Prostate gland (tissue), 2 donors: Measurements from ENCODE around the gene CMKLR1. TPM values are rescaled to one million over a fixed set of nuclear protein-coding genes. Genes with fewer than 3 reads are reported as not detected.

ENCODE experiments used
- DNase-seq: peaks from one replicate; pipeline ENCODE4 v3.0.0-alpha.2; 2019; ENCODE audit warnings: low spot score
- H3K27ac ChIP-seq, 2 donors: fragments of 200-600 bp; sonication (generic); 2 replicates each; pipeline ENCODE4 v1.5.1; 2017 to 2019
- H3K27me3 ChIP-seq: fragments of 200-600 bp; sonication (generic); replicated peaks from 2 replicates; pipeline ENCODE4 v1.5.1; 2019; ENCODE audit not compliant: insufficient read depth
- H3K36me3 ChIP-seq, 2 donors: fragments of 200-600 bp; sonication (generic); 1 replicate in 1 of 2; 2 replicates in 1 of 2; pipeline versions ENCODE4 v1.5.1 to v1.8.1; 2017 to 2019
- H3K4me1 ChIP-seq: fragments of 200-600 bp; sonication (generic); replicated peaks from 2 replicates; pipeline ENCODE4 v1.5.1; 2019
- H3K4me3 ChIP-seq, 2 donors: fragments of 200-600 bp; sonication (generic); 2 replicates each; pipeline ENCODE4 v1.5.1; 2017 to 2019
- H3K9me3 ChIP-seq: fragments of 200-600 bp; sonication (generic); 2 replicates; pipeline ENCODE4 v1.5.1; 2017
- POLR2A ChIP-seq: fragments of 450-650 bp; IDR thresholded peaks from one replicate; pipeline ENCODE4 v1.6.1; 2016; ENCODE audit warnings: antibody characterized with exemption, mild to moderate bottlenecking
- POLR2AphosphoS5 ChIP-seq: sonication (generic); formaldehyde crosslinking; IDR thresholded peaks from one replicate; pipeline ENCODE4 v1.6.1; 2017; ENCODE audit warnings: antibody characterized with exemption
- WGBS: methylation state at CpG from one replicate; pipeline ENCODE4 v1.1.5; 2018; 5-methylcytosine and 5-hydroxymethylcytosine counted together
- intact Hi-C: fragments of 100-400 bp; cut with DNase I; formaldehyde crosslinking; loops from one replicate; pipeline ENCODE4 v1.14.2; 2022
- total RNA-seq, 2 donors: library from RNA; depleted of rRNA; stranded (reverse); fragments of >200 nt; gene quantifications; one replicate each; pipeline ENCODE4 v1.1.0, GENCODE V29; 2016
- TF ChIP-seq, protein P1 (sequence below), 4 experiments: fragments of 200-600 bp in 2 of 4; fragments of 450-650 bp in 2 of 4; sonication (generic) in 2 of 4; IDR thresholded peaks; 1 replicate in 3 of 4; 2 replicates in 1 of 4; pipeline ENCODE4 v1.5.1; 2016 to 2019; ENCODE audit warnings: antibody characterized with exemption in 4 of 4, mild to moderate bottlenecking in 2 of 4, moderate library complexity in 2 of 4

The CMKLR1 gene
- total RNA-seq, 2 donors from 2014 or later = 3.3 to 9.1 TPM

DNA sequence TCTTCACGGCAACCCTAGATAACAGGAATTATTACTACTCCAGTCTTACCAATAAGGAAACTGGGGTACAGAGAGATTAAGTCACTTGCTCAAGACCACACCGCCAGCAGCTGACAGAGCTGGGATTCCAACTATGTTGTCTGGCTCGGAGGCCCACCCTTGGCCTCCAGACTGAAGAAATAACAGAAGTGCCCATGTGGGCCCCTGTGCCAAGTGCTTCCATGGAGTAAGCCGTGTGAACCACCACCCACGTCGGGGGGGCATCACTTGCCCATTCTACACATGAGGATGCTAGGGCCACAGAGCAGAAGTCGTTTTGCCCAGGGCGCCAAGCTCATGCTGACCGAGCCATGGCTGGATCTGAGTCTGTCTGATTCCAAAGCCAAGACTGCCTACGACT is 926 bp upstream of the CMKLR1 start:
- DNase-seq = no peak
- Histone ChIP-seq H3K27ac (no peak overlapping the region), H3K4me1 (no peaks in the 10 kb centered on the region), H3K4me3 (no peak overlapping the region), H3K36me3 (no peaks in the 10 kb centered on the region), H3K27me3 (no peaks in the 10 kb centered on the region), H3K9me3 (no peaks in the 10 kb centered on the region)
- TF ChIP-seq, protein P1, sequence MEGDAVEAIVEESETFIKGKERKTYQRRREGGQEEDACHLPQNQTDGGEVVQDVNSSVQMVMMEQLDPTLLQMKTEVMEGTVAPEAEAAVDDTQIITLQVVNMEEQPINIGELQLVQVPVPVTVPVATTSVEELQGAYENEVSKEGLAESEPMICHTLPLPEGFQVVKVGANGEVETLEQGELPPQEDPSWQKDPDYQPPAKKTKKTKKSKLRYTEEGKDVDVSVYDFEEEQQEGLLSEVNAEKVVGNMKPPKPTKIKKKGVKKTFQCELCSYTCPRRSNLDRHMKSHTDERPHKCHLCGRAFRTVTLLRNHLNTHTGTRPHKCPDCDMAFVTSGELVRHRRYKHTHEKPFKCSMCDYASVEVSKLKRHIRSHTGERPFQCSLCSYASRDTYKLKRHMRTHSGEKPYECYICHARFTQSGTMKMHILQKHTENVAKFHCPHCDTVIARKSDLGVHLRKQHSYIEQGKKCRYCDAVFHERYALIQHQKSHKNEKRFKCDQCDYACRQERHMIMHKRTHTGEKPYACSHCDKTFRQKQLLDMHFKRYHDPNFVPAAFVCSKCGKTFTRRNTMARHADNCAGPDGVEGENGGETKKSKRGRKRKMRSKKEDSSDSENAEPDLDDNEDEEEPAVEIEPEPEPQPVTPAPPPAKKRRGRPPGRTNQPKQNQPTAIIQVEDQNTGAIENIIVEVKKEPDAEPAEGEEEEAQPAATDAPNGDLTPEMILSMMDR (IDR thresholded peaks at IDR 0.05) = no peak
- TF ChIP-seq POLR2A = no peak
- no peak for TF ChIP-seq POLR2AphosphoS5
- intact Hi-C loops = no loop called here
- 70% methylated on average over 10 of the region's 10 CpGs for WGBS

DNA sequence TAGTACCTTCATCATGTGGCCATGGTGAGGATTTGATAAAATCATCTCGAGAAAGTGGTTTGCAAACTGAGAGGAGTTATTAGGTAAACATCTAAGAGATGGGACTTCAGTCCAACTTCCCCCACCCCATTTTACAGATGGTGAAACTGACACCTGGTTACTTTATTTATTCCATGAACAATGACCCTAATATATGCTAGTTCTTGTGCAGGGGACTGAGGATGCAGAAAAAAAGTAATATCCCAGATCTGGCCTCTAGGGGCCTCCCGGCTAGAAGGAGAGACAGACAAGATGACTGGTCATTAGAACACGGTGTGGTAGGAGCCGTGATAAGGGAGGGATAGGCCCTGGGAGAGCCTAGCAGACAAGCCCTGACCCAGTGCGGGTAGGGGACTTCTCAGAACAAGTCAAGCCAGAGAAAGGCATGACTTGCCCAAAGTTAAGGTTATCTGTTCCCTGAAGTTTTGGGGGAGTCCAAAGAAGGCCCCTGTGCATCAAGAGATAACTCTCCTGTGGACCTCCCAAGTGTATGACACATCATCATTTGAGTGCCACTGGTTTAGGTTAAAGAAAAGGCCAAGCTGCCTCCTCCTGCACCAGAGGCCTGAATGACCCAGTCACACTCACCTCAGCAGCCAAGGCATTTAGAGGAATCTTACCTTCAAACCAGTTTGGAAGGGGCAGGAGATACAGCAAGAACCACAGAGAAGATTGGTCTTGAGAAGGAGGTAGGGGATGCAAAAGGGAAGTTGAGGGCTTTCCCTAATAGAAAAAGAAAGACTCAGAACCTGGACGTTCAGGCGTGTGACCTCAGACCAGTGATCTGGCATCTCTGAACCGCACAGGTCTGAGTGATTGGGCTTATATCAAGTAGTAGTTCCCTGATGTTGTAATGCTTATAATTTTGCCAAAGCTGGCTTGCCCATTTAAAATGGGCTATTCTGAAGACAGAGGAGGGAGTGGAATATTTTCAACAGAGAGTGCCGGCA is 1.6 kb downstream of the CMKLR1 start:
- DNase-seq = no peak
- Histone ChIP-seq H3K27ac (no peak overlapping the region), H3K27me3 (no peaks in the 10 kb centered on the region), H3K4me1 (no peaks in the 10 kb centered on the region), H3K36me3 (no peaks in the 10 kb centered on the region), H3K4me3 (peak overlapping the region in 1 of 2 donors; percentile 5), H3K9me3 (no peaks in the 10 kb centered on the region)
- TF ChIP-seq, protein P1 (IDR thresholded peaks at IDR 0.05) = peak in 1 of 4 experiments; percentile 16
- no peak for TF ChIP-seq POLR2A
- intact Hi-C loops = no loop called here
- 56% methylated on average over 9 of the region's 9 CpGs for WGBS

DNA sequence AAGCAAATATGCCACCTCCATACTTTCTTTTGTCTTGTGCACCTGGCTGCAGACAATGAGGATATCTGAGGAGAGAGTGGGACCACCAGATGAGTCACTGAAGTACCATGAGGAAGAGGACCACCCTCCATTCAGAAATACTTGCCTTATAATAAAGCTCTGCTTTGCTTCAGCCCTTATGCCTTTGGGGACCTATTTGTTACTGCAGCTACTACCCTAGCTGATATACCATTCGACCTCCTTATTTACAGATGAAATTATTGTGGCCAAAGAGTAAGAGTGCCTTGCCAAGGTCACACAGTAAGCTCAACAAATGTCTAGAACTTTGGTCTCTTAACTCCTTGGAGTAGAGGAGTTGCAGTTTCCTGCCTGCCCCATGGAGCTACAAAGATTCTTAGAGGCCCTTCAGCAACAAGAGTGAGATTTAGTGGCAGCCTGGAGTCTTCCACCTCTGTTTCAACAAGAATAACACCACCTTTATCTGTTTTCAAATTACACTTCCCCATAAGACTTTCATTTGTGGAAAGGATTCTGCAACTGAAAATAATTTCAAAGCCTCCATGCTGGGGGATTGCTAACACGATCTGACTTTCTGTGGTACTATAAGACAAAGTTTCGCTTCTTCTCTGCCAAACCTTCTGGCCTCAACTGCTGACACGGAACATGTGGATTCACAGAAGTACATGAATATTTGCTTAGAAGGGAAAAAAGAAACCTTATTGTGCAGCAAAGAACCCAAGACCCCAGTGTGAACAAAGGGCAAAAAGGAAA is 3.6 kb downstream of the CMKLR1 start:
- no peak overlapping the region for H3K4me3 ChIP-seq
- TF ChIP-seq POLR2A = no peak
- TF ChIP-seq, protein P1 (IDR thresholded peaks at IDR 0.05) = no peak
- TF ChIP-seq POLR2AphosphoS5 = no peak
- H3K27me3 ChIP-seq = no peaks in the 10 kb centered on the region
- H3K36me3 ChIP-seq = no peaks in the 10 kb centered on the region
- intact Hi-C loops = no loop called here
- no peak overlapping the region for H3K27ac ChIP-seq
- no peaks in the 10 kb centered on the region for H3K9me3 ChIP-seq
- 74% methylated on average over 4 of the region's 4 CpGs for WGBS
- H3K4me1 ChIP-seq = no peaks in the 10 kb centered on the region
- no peak for DNase-seq

DNA sequence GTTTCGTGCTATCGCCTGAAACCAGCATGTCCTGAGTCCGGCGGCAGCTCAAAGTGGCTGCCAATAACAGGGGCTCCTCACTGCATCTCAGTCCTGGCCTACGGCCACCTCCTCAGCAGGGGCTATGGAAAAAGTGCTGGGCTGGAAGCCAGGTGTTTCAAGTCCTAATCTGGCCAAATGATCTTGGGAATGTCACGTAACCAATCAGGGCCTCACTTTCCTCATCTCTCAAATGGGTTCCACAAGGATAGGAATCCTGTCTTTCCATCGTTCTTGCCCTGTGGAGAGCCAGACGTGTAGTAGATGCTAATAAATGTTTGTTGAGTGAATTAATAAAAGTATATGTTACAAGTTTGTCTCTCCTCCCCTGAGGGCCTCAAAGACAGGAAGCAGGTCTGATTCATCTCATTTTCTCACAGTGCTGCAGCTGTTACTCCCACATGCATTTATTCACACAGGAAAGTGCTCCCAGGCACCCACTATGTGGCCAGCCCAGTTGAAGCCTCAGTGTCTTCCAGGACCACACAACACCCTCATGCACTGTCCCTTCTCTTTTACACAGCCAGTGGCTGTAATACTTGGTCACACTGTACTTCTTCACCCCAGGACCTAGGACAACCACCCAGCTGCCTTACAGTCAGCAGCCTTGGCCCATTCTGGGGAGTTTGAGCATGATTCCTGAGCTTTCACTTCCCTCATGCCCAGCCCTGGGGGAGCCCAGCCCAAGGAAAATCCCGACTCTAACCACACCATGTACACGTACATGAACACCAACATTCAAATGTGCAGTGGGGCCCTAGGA is 5.0 kb downstream of the CMKLR1 start:
- DNase-seq = no peak
- Histone ChIP-seq H3K36me3 (no peaks in the 10 kb centered on the region), H3K27me3 (no peaks in the 10 kb centered on the region), H3K9me3 (no peaks in the 10 kb centered on the region), H3K27ac (no peak overlapping the region), H3K4me3 (no peak overlapping the region), H3K4me1 (no peaks in the 10 kb centered on the region)
- TF ChIP-seq POLR2AphosphoS5 (no peak), POLR2A (no peak)
- TF ChIP-seq, protein P1 (IDR thresholded peaks at IDR 0.05) = no peak
- 68% methylated on average over 10 of the region's 10 CpGs for WGBS
- intact Hi-C loops = no loop called here
